Activated B cell treated with CpG ODN at 0.5 μM for 24 hours (primary cell): ENCODE data around the gene IGF2R. TPM values are rescaled to one million over a fixed set of nuclear protein-coding genes. Genes with fewer than 3 reads are reported as not detected.

Experiments used
- ATAC-seq: fragments of 200-7000 bp; cut with Tn5 transposase; one replicate; pipeline ENCODE4 v1.10.0; 2021; ENCODE audit warnings: low read depth, mild to moderate bottlenecking, moderate library complexity
- CTCF ChIA-PET: fragments of 350-600 bp; sonication (Branson Sonifier 250); formaldehyde crosslinking; loops from one replicate; lab custom pipeline; 2021; ENCODE audit warnings: antibody characterized with exemption; lab: Charles Lee
- POLR2A ChIA-PET: fragments of 350-600 bp; sonication (Branson Sonifier 250); formaldehyde crosslinking; loops from one replicate; lab custom pipeline; 2021; ENCODE audit warnings: antibody characterized with exemption; lab: Charles Lee
- DNase-seq: peaks from one replicate; pipeline ENCODE4 v3.0.0; 2022
- H3K27ac Mint-ChIP-seq: one replicate; pipeline ENCODE4 v1.8.0; 2020; ENCODE audit warnings: mixed read lengths
- H3K27me3 Mint-ChIP-seq: one replicate; pipeline ENCODE4 v1.8.0; 2021; ENCODE audit warnings: mixed read lengths
- H3K36me3 Mint-ChIP-seq: one replicate; pipeline ENCODE4 v1.8.0; 2021; ENCODE audit warnings: low read depth, mixed read lengths
- H3K4me1 Mint-ChIP-seq: one replicate; pipeline ENCODE4 v1.8.0; 2021; ENCODE audit warnings: mixed read lengths
- H3K4me3 Mint-ChIP-seq: one replicate; pipeline ENCODE4 v1.8.0; 2020; ENCODE audit warnings: mild to moderate bottlenecking, mixed read lengths
- H3K9me3 Mint-ChIP-seq: one replicate; pipeline ENCODE4 v1.8.0; 2020; ENCODE audit warnings: mixed read lengths
- CTCF ChIP-seq: fragments of 200-600 bp; IDR thresholded peaks from one replicate; pipeline ENCODE4 v1.8.0; 2022; ENCODE audit warnings: antibody characterized with exemption, mild to moderate bottlenecking
- intact Hi-C: fragments of 100-400 bp; cut with micrococcal nuclease; formaldehyde crosslinking; loops from one replicate; pipeline ENCODE4 v1.15.1; 2024
- total RNA-seq: library from RNA; stranded (reverse); gene quantifications from 2 replicates; pipeline ENCODE4 v1.2.3, GENCODE V29; 2022

The IGF2R gene
- total RNA-seq, 1 donor from 2014 or later, result 79.5 TPM

GRCh38 chr6:160027931-160028330 is 59.0 kb downstream of the IGF2R start:
- ChIA-PET CTCF (no interaction called here), POLR2A (interaction anchor here (1.2 kb wide), 1 partner anchor 49 kb away, joined by 3 read pairs; no protein-coding TSS in a partner anchor)
- Mint-ChIP-seq H3K9me3 (no peaks in the 10 kb centered on the region), H3K36me3 (peaks cover 71% of the 10 kb centered on the region), H3K4me1 (peaks cover 24% of the 10 kb centered on the region), H3K4me3 (no peak overlapping the region), H3K27ac (no peak overlapping the region), H3K27me3 (no peaks in the 10 kb centered on the region)
- intact Hi-C loops, result no loop called here
- TF ChIP-seq CTCF, result no peak
- ATAC-seq (no peak), DNase-seq (no peak)

- peak overlapping the region; percentile 10 for H3K27ac Mint-ChIP-seq
- peaks cover 78% of the 10 kb centered on the region for H3K36me3 Mint-ChIP-seq
- peaks cover 24% of the 10 kb centered on the region for H3K4me1 Mint-ChIP-seq
- no peak overlapping the region for H3K4me3 Mint-ChIP-seq
- no peak for TF ChIP-seq CTCF
- ATAC-seq (peak; percentile 56), DNase-seq (no peak)
- POLR2A ChIA-PET, result interaction anchor here (1.2 kb wide), 1 partner anchor 50 kb away, joined by 3 read pairs; no protein-coding TSS in a partner anchor
- intact Hi-C loops, result no loop called here
- H3K9me3 Mint-ChIP-seq, result no peaks in the 10 kb centered on the region
- H3K27me3 Mint-ChIP-seq, result no peaks in the 10 kb centered on the region
- CTCF ChIA-PET, result no interaction called here
Measured at GRCh38 chr6:160028487-160029275, 59.8 kb downstream of the IGF2R start.

GRCh38 chr6:160029525-160029924 is 60.6 kb downstream of the IGF2R start:
- Mint-ChIP-seq H3K4me3 (no peak overlapping the region), H3K4me1 (peaks cover 24% of the 10 kb centered on the region), H3K27ac (no peak overlapping the region), H3K27me3 (no peaks in the 10 kb centered on the region), H3K9me3 (no peaks in the 10 kb centered on the region), H3K36me3 (peaks cover 87% of the 10 kb centered on the region)
- DNase-seq, result no peak
- ChIA-PET CTCF (no interaction called here), POLR2A (no interaction called here)
- no peak for TF ChIP-seq CTCF
- no peak for ATAC-seq
- intact Hi-C loops, result no loop called here

GRCh38 chr6:160030103-160030502 is 61.2 kb downstream of the IGF2R start:
- ATAC-seq (no peak), DNase-seq (no peak)
- Mint-ChIP-seq H3K27ac (no peak overlapping the region), H3K36me3 (peaks cover 92% of the 10 kb centered on the region), H3K4me3 (no peak overlapping the region), H3K9me3 (no peaks in the 10 kb centered on the region), H3K4me1 (peaks cover 24% of the 10 kb centered on the region), H3K27me3 (no peaks in the 10 kb centered on the region)
- ChIA-PET POLR2A (no interaction called here), CTCF (no interaction called here)
- TF ChIP-seq CTCF, result no peak
- intact Hi-C loops, result loop anchor here (5.0 kb wide), 1 partner anchor 53 kb away; no protein-coding TSS in a partner anchor

GRCh38 chr6:160031442-160031841 is 62.6 kb downstream of the IGF2R start:
- Mint-ChIP-seq H3K36me3 (peaks cover 96% of the 10 kb centered on the region), H3K4me3 (no peak overlapping the region), H3K27me3 (no peaks in the 10 kb centered on the region), H3K4me1 (peaks cover 24% of the 10 kb centered on the region), H3K9me3 (no peaks in the 10 kb centered on the region), H3K27ac (no peak overlapping the region)
- no peak for TF ChIP-seq CTCF
- no peak for DNase-seq
- ChIA-PET CTCF (no interaction called here), POLR2A (no interaction called here)
- intact Hi-C loops, result loop anchor here (5.0 kb wide), 1 partner anchor 54 kb away; no protein-coding TSS in a partner anchor
- no peak for ATAC-seq
